ENCODE results near the gene BTBD2. TPM values are rescaled to one million over a fixed set of nuclear protein-coding genes. Genes with fewer than 3 reads are reported as not detected.

BTBD2 gene
- total and polyA plus RNA-seq, 2 experiments from 2014 or later = 126 to 155 TPM

GRCh38 chr19:1953441-1954094, 61.9 kb downstream of the BTBD2 start:
- Histone ChIP-seq H3K27me3 (no peaks in the 10 kb centered on the region), H3K27ac (no peak overlapping the region), H3K36me3 (no peaks in the 10 kb centered on the region), H3K4me1 (ENCODE audit: low read depth) (no peaks in the 10 kb centered on the region), H3K4me3 (no peak overlapping the region), H3K9me3 (ENCODE audit: low read depth) (no peaks in the 10 kb centered on the region)
- no peak for DNase-seq (ENCODE audit: low read depth in 1 of 2, low spot score in 1 of 2)
- TF ChIP-seq, protein P1, sequence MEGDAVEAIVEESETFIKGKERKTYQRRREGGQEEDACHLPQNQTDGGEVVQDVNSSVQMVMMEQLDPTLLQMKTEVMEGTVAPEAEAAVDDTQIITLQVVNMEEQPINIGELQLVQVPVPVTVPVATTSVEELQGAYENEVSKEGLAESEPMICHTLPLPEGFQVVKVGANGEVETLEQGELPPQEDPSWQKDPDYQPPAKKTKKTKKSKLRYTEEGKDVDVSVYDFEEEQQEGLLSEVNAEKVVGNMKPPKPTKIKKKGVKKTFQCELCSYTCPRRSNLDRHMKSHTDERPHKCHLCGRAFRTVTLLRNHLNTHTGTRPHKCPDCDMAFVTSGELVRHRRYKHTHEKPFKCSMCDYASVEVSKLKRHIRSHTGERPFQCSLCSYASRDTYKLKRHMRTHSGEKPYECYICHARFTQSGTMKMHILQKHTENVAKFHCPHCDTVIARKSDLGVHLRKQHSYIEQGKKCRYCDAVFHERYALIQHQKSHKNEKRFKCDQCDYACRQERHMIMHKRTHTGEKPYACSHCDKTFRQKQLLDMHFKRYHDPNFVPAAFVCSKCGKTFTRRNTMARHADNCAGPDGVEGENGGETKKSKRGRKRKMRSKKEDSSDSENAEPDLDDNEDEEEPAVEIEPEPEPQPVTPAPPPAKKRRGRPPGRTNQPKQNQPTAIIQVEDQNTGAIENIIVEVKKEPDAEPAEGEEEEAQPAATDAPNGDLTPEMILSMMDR (IDR thresholded peaks at IDR 0.05; ENCODE audit: low read depth, low read length) = no peak

- Histone ChIP-seq H3K36me3 (no peaks in the 10 kb centered on the region), H3K27ac (no peak overlapping the region), H3K4me3 (no peak overlapping the region), H3K9me3 (ENCODE audit: low read depth) (no peaks in the 10 kb centered on the region), H3K27me3 (no peaks in the 10 kb centered on the region), H3K4me1 (ENCODE audit: low read depth) (no peaks in the 10 kb centered on the region)
- TF ChIP-seq, protein P1 (IDR thresholded peaks at IDR 0.05; ENCODE audit: low read depth, low read length) = no peak
- no peak for DNase-seq (ENCODE audit: low read depth in 1 of 2, low spot score in 1 of 2)
These were observed 62.5 kb downstream of the BTBD2 start for GRCh38 chr19:1953037-1953436.

- no peak overlapping the region for H3K4me3 ChIP-seq
- no peak for DNase-seq (ENCODE audit: low read depth in 1 of 2, low spot score in 1 of 2)
- no peaks in the 10 kb centered on the region for H3K9me3 ChIP-seq (ENCODE audit: low read depth)
- TF ChIP-seq, protein P1 (IDR thresholded peaks at IDR 0.05; ENCODE audit: low read depth, low read length) = no peak
- no peaks in the 10 kb centered on the region for H3K36me3 ChIP-seq
- H3K27me3 ChIP-seq = no peaks in the 10 kb centered on the region
- H3K4me1 ChIP-seq (ENCODE audit: low read depth) = no peaks in the 10 kb centered on the region
- H3K27ac ChIP-seq = no peak overlapping the region
These were observed 62.9 kb downstream of the BTBD2 start for GRCh38 chr19:1952635-1953034.

DNA sequence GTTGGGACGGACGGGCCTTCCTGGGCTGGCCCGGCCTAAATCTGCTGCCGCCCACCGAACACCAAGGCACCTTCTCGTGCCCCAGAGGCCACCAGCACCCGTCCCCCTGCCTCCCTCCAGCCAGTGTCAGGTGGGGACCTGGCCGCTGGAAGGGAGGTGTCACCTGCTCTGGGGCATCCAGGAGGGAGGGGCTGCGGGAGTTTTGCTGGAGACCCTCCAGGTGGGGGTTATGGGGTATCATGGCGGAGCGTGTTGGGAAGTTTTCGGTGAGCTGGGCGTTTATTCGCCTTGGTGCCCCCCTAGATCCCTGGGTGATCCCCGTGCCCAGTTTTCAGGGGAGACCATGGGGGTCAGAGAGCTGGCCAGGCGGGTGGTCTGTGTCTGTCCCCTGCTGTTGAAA, 64.9 kb downstream of the BTBD2 start:
- Histone ChIP-seq H3K27me3 (no peaks in the 10 kb centered on the region), H3K36me3 (no peaks in the 10 kb centered on the region), H3K27ac (no peak overlapping the region), H3K4me1 (ENCODE audit: low read depth) (no peaks in the 10 kb centered on the region), H3K9me3 (ENCODE audit: low read depth) (no peaks in the 10 kb centered on the region), H3K4me3 (no peak overlapping the region)
- no peak for DNase-seq (ENCODE audit: low read depth in 1 of 2, low spot score in 1 of 2)
- TF ChIP-seq, protein P1 (IDR thresholded peaks at IDR 0.05; ENCODE audit: low read depth, low read length) = no peak

DNA sequence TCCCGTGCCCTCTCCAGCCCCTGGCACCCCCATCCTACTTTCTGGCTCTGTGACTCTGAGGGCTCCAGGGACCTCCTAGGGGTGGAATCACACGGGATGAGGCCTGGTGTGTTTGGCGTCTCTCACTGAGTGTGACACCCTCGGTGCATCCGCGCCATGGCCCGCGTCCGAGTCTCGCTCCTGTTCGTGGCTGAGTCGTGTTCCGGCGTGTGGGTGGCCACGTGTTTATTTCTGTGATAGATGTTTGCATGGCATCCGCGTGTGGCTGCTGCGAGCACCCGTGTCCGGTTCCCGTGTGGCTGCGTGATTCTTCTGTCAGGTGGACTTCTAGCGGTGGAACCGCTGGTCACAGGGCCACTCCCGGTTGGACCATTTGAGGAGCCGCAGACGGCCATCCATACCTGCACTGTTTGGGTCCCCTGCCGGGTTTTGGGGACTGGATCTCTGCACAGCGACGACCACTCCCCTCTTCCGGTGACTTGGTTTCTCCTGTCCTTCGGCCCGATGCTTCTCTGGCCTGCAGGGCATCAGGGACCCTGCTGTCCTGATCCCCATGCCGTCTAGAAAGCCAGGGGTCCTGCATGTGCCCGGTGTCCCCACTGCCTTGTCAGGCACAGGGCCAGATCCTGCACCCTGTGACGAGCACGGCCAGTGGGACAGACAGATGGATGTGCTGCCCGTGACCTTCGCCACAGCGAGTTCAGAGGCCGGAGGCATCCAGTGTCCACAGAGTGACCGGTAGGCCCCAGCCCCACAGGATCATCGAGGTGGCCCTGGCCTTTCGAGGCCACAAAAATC, 66.0 kb downstream of the BTBD2 start:
- H3K36me3 ChIP-seq = no peaks in the 10 kb centered on the region
- no peak overlapping the region for H3K27ac ChIP-seq
- no peaks in the 10 kb centered on the region for H3K4me1 ChIP-seq (ENCODE audit: low read depth)
- no peaks in the 10 kb centered on the region for H3K27me3 ChIP-seq
- H3K4me3 ChIP-seq = no peak overlapping the region
- TF ChIP-seq, protein P1 (IDR thresholded peaks at IDR 0.05; ENCODE audit: low read depth, low read length) = no peak
- no peaks in the 10 kb centered on the region for H3K9me3 ChIP-seq (ENCODE audit: low read depth)
- DNase-seq (ENCODE audit: low read depth in 1 of 2, low spot score in 1 of 2) = no peak
